ENCODE measurements around the gene MYL12B.

Gene MYL12B

GRCh38 chr18:3235846-3236245 lies 26.1 kb upstream of the MYL12B start:
- no peak for DNase-seq (ENCODE audit: low spot score)

GRCh38 chr18:3236470-3236869 lies 25.5 kb upstream of the MYL12B start:
- no peak for DNase-seq (ENCODE audit: low spot score)

GRCh38 chr18:3238742-3239141 lies 23.2 kb upstream of the MYL12B start:
- no peak for DNase-seq (ENCODE audit: low spot score)

- DNase-seq (ENCODE audit: low spot score): no peak
These were observed 16.8 kb upstream of the MYL12B start for GRCh38 chr18:3245185-3245564.

GRCh38 chr18:3245853-3246634 lies 15.9 kb upstream of the MYL12B start:
- peak; percentile 47 for DNase-seq (ENCODE audit: low spot score)

GRCh38 chr18:3246635-3247239 lies 15.2 kb upstream of the MYL12B start:
- no peak for DNase-seq (ENCODE audit: low spot score)

GRCh38 chr18:3247240-3248061 lies 14.5 kb upstream of the MYL12B start, which contains the start of gene MYL12A:
MYL12A (plus strand) TSS chr18:3247801; CDS start chr18:3253248, 5,447 bp downstream.
- DNase-seq (ENCODE audit: low spot score): peak; percentile 85

GRCh38 chr18:3248062-3248657 lies 13.8 kb upstream of the MYL12B start:
- no peak for DNase-seq (ENCODE audit: low spot score)

GRCh38 chr18:3248658-3249359 lies 13.1 kb upstream of the MYL12B start:
- no peak for DNase-seq (ENCODE audit: low spot score)

GRCh38 chr18:3250237-3251107 lies 11.5 kb upstream of the MYL12B start:
- DNase-seq (ENCODE audit: low spot score): no peak

GRCh38 chr18:3251249-3251962 lies 10.5 kb upstream of the MYL12B start:
- DNase-seq (ENCODE audit: low spot score): no peak

GRCh38 chr18:3251963-3252277 lies 10.0 kb upstream of the MYL12B start:
- no peak for DNase-seq (ENCODE audit: low spot score)

GRCh38 chr18:3252843-3253242 lies 9.1 kb upstream of the MYL12B start:
- DNase-seq (ENCODE audit: low spot score): no peak

- no peak for DNase-seq (ENCODE audit: low spot score)
These were observed 7.2 kb upstream of the MYL12B start for GRCh38 chr18:3254725-3255124.

- DNase-seq (ENCODE audit: low spot score): no peak
These were observed 6.2 kb upstream of the MYL12B start for GRCh38 chr18:3255611-3256165.

GRCh38 chr18:3256693-3257626 lies 5.0 kb upstream of the MYL12B start:
- no peak for DNase-seq (ENCODE audit: low spot score)

- DNase-seq (ENCODE audit: low spot score): no peak
These were observed 4.3 kb upstream of the MYL12B start for GRCh38 chr18:3257627-3258120.

GRCh38 chr18:3260995-3261372 lies 949 bp upstream of the MYL12B start:
- DNase-seq (ENCODE audit: low spot score): no peak
